ENCODE results near the gene CPN1. TPM values are rescaled to one million over a fixed set of nuclear protein-coding genes. Genes with fewer than 3 reads are reported as not detected.
"Not testable (repeated sequence)": the region's sequence is repeated elsewhere in the genome, so short reads cannot be mapped to it uniquely, and the experiment has no call there.

CPN1 gene
- not detected for polyA plus RNA-seq (2013, experiment 1 of 2)
- polyA plus RNA-seq (2013, experiment 2 of 2) = not detected

DNA sequence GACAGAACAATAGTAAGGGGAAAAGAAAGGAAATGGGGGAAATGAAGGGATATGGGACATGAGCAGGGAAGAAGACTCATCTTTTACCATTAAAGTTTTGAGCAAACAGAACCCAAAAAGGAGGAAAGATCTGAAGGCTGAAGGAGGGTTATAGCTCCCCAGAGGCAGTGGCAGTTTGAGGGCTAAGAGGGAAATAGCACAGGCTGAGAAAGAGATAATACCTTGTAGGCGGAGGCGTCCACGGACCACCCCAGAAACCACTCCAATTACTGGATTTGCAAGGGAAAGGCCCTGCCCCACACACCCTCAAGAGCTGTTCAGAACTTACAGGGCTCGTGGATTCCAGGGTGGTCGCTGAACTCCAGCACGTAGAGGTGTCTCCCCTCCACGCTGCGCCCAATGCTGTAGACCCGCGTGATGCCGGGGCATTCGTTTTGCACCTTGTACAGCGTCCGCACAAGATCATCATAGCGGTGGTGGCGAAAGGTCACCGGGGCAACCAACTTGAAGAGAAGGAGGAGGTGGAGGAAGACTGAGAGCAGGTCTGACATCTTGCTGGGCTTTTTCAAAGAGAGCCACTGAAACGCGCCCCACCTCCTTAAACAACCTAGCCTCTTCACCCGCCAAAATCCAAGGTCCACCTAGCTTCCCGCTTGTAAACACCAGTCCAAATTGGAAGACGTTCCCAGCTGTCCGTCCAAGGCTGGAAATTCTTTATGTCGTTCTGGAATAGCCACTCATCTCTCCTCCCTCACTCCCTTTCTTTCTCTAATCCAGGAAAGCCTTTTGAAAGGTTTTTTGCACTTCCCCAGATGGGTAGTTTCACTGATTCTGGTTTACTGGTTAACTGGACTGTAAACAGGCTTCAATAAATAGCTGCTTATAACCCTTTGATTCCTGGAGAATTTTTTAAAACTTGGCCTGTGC, at the start of gene CPN1:
TSS of gene CPN1 (minus strand) at position 795 of the 927 bp plus-strand sequence. CDS start at position 551, 244 bp downstream.
- Histone ChIP-seq H3K4me1 (ENCODE audit: insufficient read depth, low read length) (no peaks in the 10 kb centered on the region), H3K27me3 (ENCODE audit: insufficient read depth, low read length) (0 out of 2 replicates have a peak, but pooled peaks cover 2% of the 10 kb centered on the region), H3K9me3 (ENCODE audit: insufficient read depth, low read depth, low read length) (no peaks in the 10 kb centered on the region), H3K9ac (ENCODE audit: low read depth, low read length) (no peak within 1 kb of the TSS), H3K27ac (ENCODE audit: low read depth, low read length) (no peak within 1 kb of the TSS), H3K36me3 (ENCODE audit: insufficient read depth, low read length) (no peaks in the 10 kb centered on the region), H3K4me3 (ENCODE audit: low read length) (no peak within 1 kb of the TSS)
- 94% methylated on average over 24 of the region's 24 CpGs for WGBS

DNA sequence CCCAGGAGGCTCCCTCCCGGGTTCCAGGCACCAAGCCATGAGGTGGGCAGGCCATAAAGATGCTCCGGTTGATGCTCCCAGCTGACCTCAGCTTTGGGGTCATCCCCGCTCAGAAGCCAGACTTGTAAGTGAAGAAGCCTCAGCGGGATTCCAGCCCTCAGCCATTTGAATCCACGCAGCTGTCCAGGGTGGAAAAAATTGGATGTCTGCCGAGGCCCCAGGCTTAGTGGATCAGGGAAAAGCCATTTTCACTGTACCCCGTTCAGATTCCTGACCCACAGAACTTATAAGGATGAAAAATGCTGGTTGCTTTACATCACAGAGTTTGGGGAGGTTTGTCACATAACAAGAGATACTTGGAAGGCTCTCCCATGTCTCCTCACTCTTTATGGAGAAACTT, 49.2 kb upstream of the CPN1 start:
- H3K9ac ChIP-seq (ENCODE audit: low read depth, low read length) = no peak overlapping the region
- 91% methylated on average over 7 of the region's 7 CpGs for WGBS
- peaks cover 23% of the 10 kb centered on the region for H3K9me3 ChIP-seq (ENCODE audit: insufficient read depth, low read depth, low read length)

DNA sequence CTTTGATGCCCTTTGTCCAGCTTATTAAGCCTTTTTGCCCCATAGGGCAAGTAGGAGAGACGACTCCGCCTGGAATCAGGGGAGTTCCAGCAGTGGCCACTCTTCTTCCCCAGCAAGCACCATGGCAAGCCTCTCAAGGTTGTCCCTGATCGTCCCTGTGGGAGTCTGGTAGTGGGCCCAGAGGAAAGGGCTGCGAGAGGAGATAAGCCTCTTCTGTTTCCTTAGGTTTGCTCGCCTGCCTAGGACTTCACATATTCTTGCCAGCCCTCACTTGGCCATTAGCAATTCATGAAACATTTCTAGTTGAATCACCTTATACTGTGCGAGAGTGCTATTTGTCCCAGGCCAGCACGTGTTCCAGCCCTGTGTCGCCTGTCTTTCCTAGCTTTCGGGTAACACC, 47.8 kb upstream of the CPN1 start:
- Histone ChIP-seq H3K9ac (ENCODE audit: low read depth, low read length) (no peak overlapping the region), H3K4me3 (ENCODE audit: low read length) (no peak overlapping the region), H3K27me3 (ENCODE audit: insufficient read depth, low read length) (no peaks in the 10 kb centered on the region), H3K27ac (ENCODE audit: low read depth, low read length) (no peak overlapping the region), H3K9me3 (ENCODE audit: insufficient read depth, low read depth, low read length) (peaks cover 11% of the 10 kb centered on the region), H3K36me3 (ENCODE audit: insufficient read depth, low read length) (no peaks in the 10 kb centered on the region), H3K4me1 (ENCODE audit: insufficient read depth, low read length) (no peaks in the 10 kb centered on the region)
- WGBS = 86% methylated on average over 9 of the region's 9 CpGs

More for the DNA sequence above, 49.2 kb upstream of the CPN1 start:
- H3K36me3 ChIP-seq (ENCODE audit: insufficient read depth, low read length) = no peaks in the 10 kb centered on the region
- H3K27me3 ChIP-seq (ENCODE audit: insufficient read depth, low read length) = no peaks in the 10 kb centered on the region
- no peak overlapping the region for H3K4me3 ChIP-seq (ENCODE audit: low read length)
- H3K4me1 ChIP-seq (ENCODE audit: insufficient read depth, low read length) = no peaks in the 10 kb centered on the region
- no peak overlapping the region for H3K27ac ChIP-seq (ENCODE audit: low read depth, low read length)

DNA sequence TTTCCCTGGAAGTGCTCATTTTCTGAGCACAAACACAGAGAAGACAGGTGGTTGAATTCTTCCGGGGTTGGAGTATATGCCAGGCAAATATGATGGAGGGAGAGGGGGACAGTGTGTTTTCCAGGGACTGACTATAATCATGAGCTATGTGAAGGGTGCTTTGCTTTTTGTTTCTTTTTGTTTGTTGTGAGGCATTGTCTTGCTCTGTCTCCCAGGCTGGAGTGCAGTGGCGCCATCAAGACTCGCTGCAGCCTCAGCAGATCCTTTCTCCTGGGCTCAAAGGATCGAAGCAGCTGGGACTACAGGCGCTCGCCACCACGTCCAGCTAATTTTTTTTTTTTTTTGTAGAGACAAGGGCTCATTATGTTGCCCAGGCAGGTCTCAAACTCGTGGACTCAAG, 47.3 kb upstream of the CPN1 start:
- Histone ChIP-seq H3K4me1 (ENCODE audit: insufficient read depth, low read length) (no peaks in the 10 kb centered on the region), H3K36me3 (ENCODE audit: insufficient read depth, low read length) (no peaks in the 10 kb centered on the region), H3K4me3 (ENCODE audit: low read length) (no peak overlapping the region), H3K27ac (ENCODE audit: low read depth, low read length) (no peak overlapping the region), H3K9ac (ENCODE audit: low read depth, low read length) (no peak overlapping the region), H3K9me3 (ENCODE audit: insufficient read depth, low read depth, low read length) (peaks cover 8% of the 10 kb centered on the region; the same call in 1 of the 2 replicates), H3K27me3 (ENCODE audit: insufficient read depth, low read length) (no peaks in the 10 kb centered on the region)
- 92% methylated on average over 8 of the region's 8 CpGs for WGBS

DNA sequence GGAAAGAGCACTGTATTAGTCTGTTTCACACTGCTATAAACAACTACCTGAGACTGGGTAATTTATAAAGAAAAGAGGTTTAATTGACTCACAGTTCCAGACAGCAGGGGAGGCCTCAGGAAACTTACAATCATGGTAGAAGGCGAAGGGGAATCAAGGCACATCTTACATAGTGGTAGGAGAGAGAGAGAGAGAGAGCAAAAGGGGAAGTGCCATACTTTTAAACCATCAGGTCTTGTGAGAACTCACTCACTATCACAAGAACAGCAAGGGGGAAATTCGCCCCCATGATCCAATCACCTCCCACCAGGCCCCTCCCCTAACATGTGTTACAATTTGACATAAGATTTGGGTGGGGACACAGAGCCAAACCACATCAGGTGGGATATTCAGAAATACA, 43.7 kb upstream of the CPN1 start:
- H3K27ac ChIP-seq (ENCODE audit: low read depth, low read length); H3K36me3 ChIP-seq (ENCODE audit: insufficient read depth, low read length); H3K4me1 ChIP-seq (ENCODE audit: insufficient read depth, low read length); H3K9me3 ChIP-seq (ENCODE audit: insufficient read depth, low read depth, low read length); H3K27me3 ChIP-seq (ENCODE audit: insufficient read depth, low read length); H3K4me3 ChIP-seq (ENCODE audit: low read length); H3K9ac ChIP-seq (ENCODE audit: low read depth, low read length): not testable (repeated sequence)
- 90% methylated on average over 1 of the region's 2 CpGs for WGBS

DNA sequence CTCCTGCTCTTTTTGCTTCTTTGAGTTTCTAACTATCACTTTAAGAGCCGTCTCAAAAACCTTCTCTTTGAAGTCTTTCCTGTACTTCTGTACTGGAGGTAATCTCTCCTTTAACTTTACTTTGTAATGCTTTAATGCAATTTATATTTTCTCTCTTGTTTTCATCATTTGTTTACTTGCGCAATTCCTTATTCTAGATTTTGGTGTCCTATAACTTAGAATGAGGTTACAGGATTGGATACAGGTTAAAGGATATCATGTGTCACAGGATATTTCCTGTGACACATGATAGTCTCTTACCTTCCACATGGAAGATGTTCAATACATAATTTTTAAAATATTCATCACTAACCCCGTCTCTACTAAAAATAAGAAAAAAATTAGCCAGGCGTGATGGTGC, 42.4 kb upstream of the CPN1 start:
- no peaks in the 10 kb centered on the region for H3K4me1 ChIP-seq (ENCODE audit: insufficient read depth, low read length)
- H3K4me3 ChIP-seq (ENCODE audit: low read length) = no peak overlapping the region
- H3K36me3 ChIP-seq (ENCODE audit: insufficient read depth, low read length) = no peaks in the 10 kb centered on the region
- H3K9ac ChIP-seq (ENCODE audit: low read depth, low read length) = no peak overlapping the region
- no peak overlapping the region for H3K27ac ChIP-seq (ENCODE audit: low read depth, low read length)
- no peaks in the 10 kb centered on the region for H3K27me3 ChIP-seq (ENCODE audit: insufficient read depth, low read length)
- H3K9me3 ChIP-seq (ENCODE audit: insufficient read depth, low read depth, low read length) = no peaks in the 10 kb centered on the region
- WGBS = 90% methylated on average over 3 of the region's 4 CpGs

DNA sequence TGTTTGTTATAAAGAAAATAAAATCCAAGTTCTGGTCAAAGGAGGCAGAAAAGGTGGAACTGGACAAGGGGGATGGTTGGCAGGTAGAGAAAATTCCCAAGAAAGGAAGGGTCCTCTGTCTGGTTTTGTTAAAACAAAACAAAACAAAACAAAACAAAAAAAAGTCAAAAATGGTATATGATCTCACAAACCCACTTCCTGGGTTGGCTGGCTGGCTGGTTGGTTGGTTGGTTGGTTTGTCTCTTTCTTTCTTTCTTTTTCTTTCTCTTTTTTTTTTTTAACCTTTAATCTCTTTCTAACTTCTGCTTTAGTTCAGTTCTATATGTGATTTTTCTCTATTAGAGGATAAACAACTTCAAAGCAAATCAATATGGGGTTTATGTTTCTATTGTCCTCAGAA, 41.1 kb upstream of the CPN1 start:
- Histone ChIP-seq H3K4me1 (ENCODE audit: insufficient read depth, low read length) (no peaks in the 10 kb centered on the region), H3K27ac (ENCODE audit: low read depth, low read length) (no peak overlapping the region), H3K27me3 (ENCODE audit: insufficient read depth, low read length) (no peaks in the 10 kb centered on the region), H3K4me3 (ENCODE audit: low read length) (no peak overlapping the region), H3K36me3 (ENCODE audit: insufficient read depth, low read length) (no peaks in the 10 kb centered on the region), H3K9me3 (ENCODE audit: insufficient read depth, low read depth, low read length) (no peaks in the 10 kb centered on the region), H3K9ac (ENCODE audit: low read depth, low read length) (no peak overlapping the region)

DNA sequence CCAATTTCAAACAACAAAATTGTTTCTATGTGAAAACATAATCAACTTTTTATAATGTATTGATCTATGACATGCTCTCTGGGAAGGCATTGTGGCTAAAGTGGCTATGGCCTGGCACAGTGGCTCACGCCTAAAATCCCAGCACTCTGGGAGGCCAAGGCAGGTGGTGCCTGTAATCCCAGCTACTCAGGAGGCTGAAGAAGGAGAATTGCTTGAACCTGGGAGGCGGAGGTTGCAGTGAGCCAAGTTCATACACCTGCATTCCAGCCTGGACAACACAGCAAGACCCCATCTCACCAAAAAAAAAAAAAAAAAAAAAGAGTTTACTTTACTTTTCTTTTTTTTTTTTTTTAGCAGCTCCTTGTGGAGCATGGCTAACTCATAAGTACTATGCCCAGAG, 38.9 kb upstream of the CPN1 start:
- Histone ChIP-seq H3K27me3 (ENCODE audit: insufficient read depth, low read length) (no peaks in the 10 kb centered on the region), H3K4me1 (ENCODE audit: insufficient read depth, low read length) (no peaks in the 10 kb centered on the region), H3K9ac (ENCODE audit: low read depth, low read length) (no peak overlapping the region), H3K4me3 (ENCODE audit: low read length) (no peak overlapping the region), H3K27ac (ENCODE audit: low read depth, low read length) (no peak overlapping the region), H3K9me3 (ENCODE audit: insufficient read depth, low read depth, low read length) (no peaks in the 10 kb centered on the region), H3K36me3 (ENCODE audit: insufficient read depth, low read length) (no peaks in the 10 kb centered on the region)
- 84% methylated on average over 2 of the region's 2 CpGs for WGBS

DNA sequence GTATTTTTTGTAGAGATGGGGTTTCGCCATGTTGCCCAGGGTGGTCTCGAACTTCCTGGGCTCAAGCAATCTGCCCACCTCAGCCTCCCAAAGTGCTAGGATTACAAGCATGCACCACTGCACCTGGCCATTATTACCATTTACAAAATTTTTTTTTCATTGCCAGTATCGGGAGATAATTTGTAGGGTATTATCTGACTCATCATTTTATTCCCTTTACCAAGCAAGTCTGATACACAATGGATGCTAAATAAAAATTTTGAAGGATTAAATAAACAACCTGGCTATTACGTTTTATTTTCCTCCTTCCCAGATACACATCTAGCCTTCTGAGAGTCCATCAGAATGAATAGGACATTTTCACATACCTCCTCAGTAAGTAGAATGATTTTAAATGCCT, 38.1 kb upstream of the CPN1 start:
- Histone ChIP-seq H3K9ac (ENCODE audit: low read depth, low read length) (no peak overlapping the region), H3K9me3 (ENCODE audit: insufficient read depth, low read depth, low read length) (no peaks in the 10 kb centered on the region), H3K36me3 (ENCODE audit: insufficient read depth, low read length) (no peaks in the 10 kb centered on the region), H3K27me3 (ENCODE audit: insufficient read depth, low read length) (no peaks in the 10 kb centered on the region), H3K4me3 (ENCODE audit: low read length) (no peak overlapping the region), H3K4me1 (ENCODE audit: insufficient read depth, low read length) (no peaks in the 10 kb centered on the region), H3K27ac (ENCODE audit: low read depth, low read length) (no peak overlapping the region)
- 94% methylated on average over 3 of the region's 4 CpGs for WGBS

DNA sequence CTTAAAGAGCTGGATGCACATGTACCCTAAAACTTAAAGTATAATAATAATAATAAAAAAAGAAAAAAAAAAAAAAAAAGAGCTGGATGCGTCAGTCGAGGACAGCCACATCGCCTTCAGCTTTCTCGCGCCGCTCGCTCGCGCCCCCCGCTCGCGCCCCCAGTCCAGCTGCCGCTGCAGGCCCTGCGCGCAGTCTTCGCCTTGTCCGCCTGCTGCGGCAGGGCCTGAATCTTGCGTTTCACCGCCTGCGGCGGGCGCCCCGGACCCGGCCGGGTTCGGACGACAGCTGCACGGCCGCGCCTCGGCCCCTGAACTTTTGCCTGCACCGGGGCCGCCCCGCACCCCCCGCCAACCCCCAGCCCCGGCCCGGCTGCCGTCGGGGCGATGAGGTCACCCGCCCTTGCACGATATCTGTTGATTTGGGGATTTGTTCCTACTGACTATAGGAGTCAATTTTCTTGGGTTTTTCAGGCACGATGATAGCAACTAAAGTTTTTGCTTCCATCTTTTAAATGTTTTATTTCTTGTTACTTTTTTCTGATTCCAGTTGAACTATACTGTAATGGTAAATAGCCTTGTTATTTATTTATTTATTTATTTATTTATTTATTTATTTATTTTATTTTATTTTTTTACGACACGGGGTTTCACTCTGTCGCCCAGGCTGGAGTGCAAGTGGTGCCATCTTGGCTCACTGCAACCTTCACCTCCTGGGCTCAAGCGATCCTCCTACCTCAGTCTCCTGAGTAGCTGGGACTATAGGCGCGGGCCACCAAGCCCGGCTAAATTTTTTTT, 33.5 kb upstream of the CPN1 start:
- Histone ChIP-seq H3K27me3 (ENCODE audit: insufficient read depth, low read length) (no peaks in the 10 kb centered on the region), H3K9ac (ENCODE audit: low read depth, low read length) (no peak overlapping the region), H3K36me3 (ENCODE audit: insufficient read depth, low read length) (no peaks in the 10 kb centered on the region), H3K4me1 (ENCODE audit: insufficient read depth, low read length) (no peaks in the 10 kb centered on the region), H3K27ac (ENCODE audit: low read depth, low read length) (no peak overlapping the region), H3K4me3 (ENCODE audit: low read length) (no peak overlapping the region), H3K9me3 (ENCODE audit: insufficient read depth, low read depth, low read length) (no peaks in the 10 kb centered on the region)
- WGBS = 97% methylated on average over 50 of the region's 51 CpGs

DNA sequence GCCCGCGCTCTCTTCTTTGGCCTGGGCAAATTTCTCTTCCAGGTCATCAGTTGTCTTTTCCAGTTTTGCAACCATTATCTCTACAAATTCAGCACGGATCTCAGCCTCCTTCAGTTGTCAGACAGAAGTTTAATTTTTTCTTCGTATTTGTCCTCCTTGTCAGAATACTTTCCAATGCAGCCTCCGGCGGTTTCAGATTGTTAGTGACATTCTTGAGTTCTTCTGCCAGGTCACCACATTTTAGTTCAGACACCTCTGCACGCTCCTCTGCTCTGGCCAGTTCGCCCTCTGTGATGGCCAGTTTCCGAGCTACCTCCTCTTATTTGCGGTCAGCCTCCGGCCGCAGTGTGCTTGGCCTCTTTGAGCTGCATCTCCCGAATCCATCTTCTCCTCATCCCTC, 32.8 kb upstream of the CPN1 start:
- Histone ChIP-seq H3K27ac (ENCODE audit: low read depth, low read length) (no peak overlapping the region), H3K9me3 (ENCODE audit: insufficient read depth, low read depth, low read length) (no peaks in the 10 kb centered on the region), H3K36me3 (ENCODE audit: insufficient read depth, low read length) (no peaks in the 10 kb centered on the region), H3K4me3 (ENCODE audit: low read length) (no peak overlapping the region), H3K27me3 (ENCODE audit: insufficient read depth, low read length) (no peaks in the 10 kb centered on the region), H3K4me1 (ENCODE audit: insufficient read depth, low read length) (0 out of 2 replicates have a peak, but pooled peaks cover 1% of the 10 kb centered on the region), H3K9ac (ENCODE audit: low read depth, low read length) (no peak overlapping the region)
- 94% methylated on average over 13 of the region's 13 CpGs for WGBS

Measured in HUES64 (cell line).